ENCODE measurements around the gene FLOT2.
"Not testable (repeated sequence)": the region's sequence is repeated elsewhere in the genome, so short reads cannot be mapped to it uniquely, and the experiment has no call there.

Gene FLOT2

GRCh38 chr17:28898527-28898955, 1.0 kb upstream of the FLOT2 start:
- no peak for DNase-seq
- H3K27me3 Mint-ChIP-seq: no peaks in the 10 kb centered on the region
- peaks cover 25% of the 10 kb centered on the region for H3K36me3 Mint-ChIP-seq (ENCODE audit: insufficient read depth)
- peak overlapping the region in 1 of 2 donors; percentile 100 for H3K4me3 Mint-ChIP-seq
- peaks cover 48 to 57% of the 10 kb centered on the region in 2 donors for H3K4me1 Mint-ChIP-seq (ENCODE audit: low read depth in 2 of 2)
- H3K27ac Mint-ChIP-seq: peak overlapping the region; percentile 95 to 99
- no peak for ATAC-seq (replicated peaks)
- H3K9me3 Mint-ChIP-seq: no peaks in the 10 kb centered on the region

GRCh38 chr17:28897769-28898526, 415 bp upstream of the FLOT2 start:
- DNase-seq: no peak
- peaks cover 20% of the 10 kb centered on the region for H3K36me3 Mint-ChIP-seq (ENCODE audit: insufficient read depth)

GRCh38 chr17:28896491-28896883, 1.0 kb downstream of the FLOT2 start:
- Mint-ChIP-seq H3K27ac (peak overlapping the region; percentile 95 to 99), H3K4me1 (ENCODE audit: low read depth in 2 of 2) (peaks cover 51 to 58% of the 10 kb centered on the region in 2 donors), H3K4me3 (peak overlapping the region; percentile 93 to 100), H3K36me3 (ENCODE audit: insufficient read depth) (peaks cover 21% of the 10 kb centered on the region), H3K9me3 (no peaks in the 10 kb centered on the region), H3K27me3 (no peaks in the 10 kb centered on the region)
- ATAC-seq (replicated peaks): peak; percentile 13
- no peak for DNase-seq

More at GRCh38 chr17:28897769-28898526, 415 bp upstream of the FLOT2 start:
- Mint-ChIP-seq H3K9me3 (no peaks in the 10 kb centered on the region), H3K27ac (peak overlapping the region; percentile 95 to 99), H3K27me3 (no peaks in the 10 kb centered on the region), H3K4me1 (ENCODE audit: low read depth in 2 of 2) (peaks cover 49 to 58% of the 10 kb centered on the region in 2 donors), H3K4me3 (peak overlapping the region; percentile 93 to 100)
- ATAC-seq (replicated peaks): no peak

GRCh38 chr17:28895794-28896447, 1.6 kb downstream of the FLOT2 start:
- no peak for ATAC-seq (replicated peaks)
- peaks cover 26% of the 10 kb centered on the region for H3K36me3 Mint-ChIP-seq (ENCODE audit: insufficient read depth)
- no peaks in the 10 kb centered on the region for H3K9me3 Mint-ChIP-seq

GRCh38 chr17:28893248-28894183, 4.0 kb downstream of the FLOT2 start:
- H3K27me3 Mint-ChIP-seq; ATAC-seq (replicated peaks); H3K9me3 Mint-ChIP-seq: not testable (repeated sequence)
- peaks cover 33% of the 10 kb centered on the region for H3K36me3 Mint-ChIP-seq (ENCODE audit: insufficient read depth)
- DNase-seq: peak in 1 of 3 experiments; percentile 15
- peaks cover 51 to 57% of the 10 kb centered on the region in 2 donors for H3K4me1 Mint-ChIP-seq (ENCODE audit: low read depth in 2 of 2)
- H3K4me3 Mint-ChIP-seq: peak overlapping the region; percentile 72 to 76
- H3K27ac Mint-ChIP-seq: peak overlapping the region; percentile 94 to 99

More at GRCh38 chr17:28895794-28896447, 1.6 kb downstream of the FLOT2 start:
- Mint-ChIP-seq H3K27me3 (no peaks in the 10 kb centered on the region), H3K27ac (peak overlapping the region; percentile 95 to 99), H3K4me1 (ENCODE audit: low read depth in 2 of 2) (peaks cover 55 to 62% of the 10 kb centered on the region in 2 donors), H3K4me3 (peak overlapping the region; percentile 93 to 100)
- no peak for DNase-seq

GRCh38 chr17:28892024-28892423, 5.5 kb downstream of the FLOT2 start:
- ATAC-seq (replicated peaks): no peak
- no peak for DNase-seq
- H3K36me3 Mint-ChIP-seq (ENCODE audit: insufficient read depth): peaks cover 24% of the 10 kb centered on the region
- H3K27me3 Mint-ChIP-seq: no peaks in the 10 kb centered on the region
- peak overlapping the region; percentile 13 to 18 for H3K4me3 Mint-ChIP-seq
- peaks cover 45 to 55% of the 10 kb centered on the region in 2 donors for H3K4me1 Mint-ChIP-seq (ENCODE audit: low read depth in 2 of 2)
- H3K9me3 Mint-ChIP-seq: no peaks in the 10 kb centered on the region
- peak overlapping the region; percentile 94 to 99 for H3K27ac Mint-ChIP-seq

GRCh38 chr17:28891201-28891600, 6.3 kb downstream of the FLOT2 start:
- peak overlapping the region; percentile 13 to 18 for H3K4me3 Mint-ChIP-seq
- no peak for DNase-seq
- no peak for ATAC-seq (replicated peaks)

GRCh38 chr17:28889996-28890395, 7.5 kb downstream of the FLOT2 start:
- Mint-ChIP-seq H3K4me3 (no peak overlapping the region), H3K4me1 (ENCODE audit: low read depth in 2 of 2) (peaks cover 36 to 45% of the 10 kb centered on the region in 2 donors), H3K27ac (peak overlapping the region in 1 of 2 donors; percentile 41)

More at GRCh38 chr17:28891201-28891600, 6.3 kb downstream of the FLOT2 start:
- peaks cover 23% of the 10 kb centered on the region for H3K36me3 Mint-ChIP-seq (ENCODE audit: insufficient read depth)
- H3K4me1 Mint-ChIP-seq (ENCODE audit: low read depth in 2 of 2): peaks cover 41 to 48% of the 10 kb centered on the region in 2 donors
- no peaks in the 10 kb centered on the region for H3K27me3 Mint-ChIP-seq
- no peaks in the 10 kb centered on the region for H3K9me3 Mint-ChIP-seq
- H3K27ac Mint-ChIP-seq: peak overlapping the region; percentile 78 to 94

GRCh38 chr17:28888832-28889231, 8.7 kb downstream of the FLOT2 start:
- Mint-ChIP-seq H3K4me3 (no peak overlapping the region), H3K4me1 (ENCODE audit: low read depth in 2 of 2) (peaks cover 35 to 46% of the 10 kb centered on the region in 2 donors), H3K36me3 (ENCODE audit: insufficient read depth) (peaks cover 21% of the 10 kb centered on the region), H3K27me3 (no peaks in the 10 kb centered on the region), H3K9me3 (no peaks in the 10 kb centered on the region), H3K27ac (peak overlapping the region; percentile 29 to 38)
- no peak for DNase-seq
- no peak for ATAC-seq (replicated peaks)

More at GRCh38 chr17:28889996-28890395, 7.5 kb downstream of the FLOT2 start:
- H3K27me3 Mint-ChIP-seq: no peaks in the 10 kb centered on the region
- no peak for ATAC-seq (replicated peaks)
- DNase-seq: no peak
- peaks cover 24% of the 10 kb centered on the region for H3K36me3 Mint-ChIP-seq (ENCODE audit: insufficient read depth)
- no peaks in the 10 kb centered on the region for H3K9me3 Mint-ChIP-seq

- DNase-seq (no peak), ATAC-seq (replicated peaks) (no peak)
- peaks cover 22% of the 10 kb centered on the region for H3K36me3 Mint-ChIP-seq (ENCODE audit: insufficient read depth)
- no peak overlapping the region for H3K27ac Mint-ChIP-seq
- H3K4me1 Mint-ChIP-seq (ENCODE audit: low read depth in 2 of 2): peaks cover 27 to 38% of the 10 kb centered on the region in 2 donors
- no peak overlapping the region for H3K4me3 Mint-ChIP-seq
- no peaks in the 10 kb centered on the region for H3K9me3 Mint-ChIP-seq
- H3K27me3 Mint-ChIP-seq: no peaks in the 10 kb centered on the region
Observed at GRCh38 chr17:28887871-28888471, 9.6 kb downstream of the FLOT2 start.

- Mint-ChIP-seq H3K4me3 (no peak overlapping the region), H3K9me3 (no peaks in the 10 kb centered on the region), H3K4me1 (ENCODE audit: low read depth in 2 of 2) (peaks cover 12 to 24% of the 10 kb centered on the region in 2 donors), H3K27me3 (no peaks in the 10 kb centered on the region), H3K36me3 (ENCODE audit: insufficient read depth) (peaks cover 31% of the 10 kb centered on the region), H3K27ac (peak overlapping the region in 1 of 2 donors; percentile 3)
- ATAC-seq (replicated peaks) (no peak), DNase-seq (no peak)
Observed at GRCh38 chr17:28885951-28886350, 11.6 kb downstream of the FLOT2 start.

GRCh38 chr17:28885363-28885762, 12.2 kb downstream of the FLOT2 start:
- Mint-ChIP-seq H3K27me3 (no peaks in the 10 kb centered on the region), H3K4me3 (no peak overlapping the region), H3K27ac (peak overlapping the region; percentile 11 to 61), H3K9me3 (no peaks in the 10 kb centered on the region), H3K36me3 (ENCODE audit: insufficient read depth) (peaks cover 31% of the 10 kb centered on the region), H3K4me1 (ENCODE audit: low read depth in 2 of 2) (peaks cover 10 to 18% of the 10 kb centered on the region in 2 donors)
- no peak for ATAC-seq (replicated peaks)
- no peak for DNase-seq
